RCC 7860 (cell line): Measurements from ENCODE around the gene SEMA6A.

Experiments
- DNase-seq: peaks from one replicate; pipeline ENCODE4 v3.0.0-alpha.2; 2015; ENCODE audit warnings: low spot score
- FAIRE-seq: peaks from 2 replicates; lab custom pipeline; 2012; peaks lifted over from hg19 to GRCh38; lab: Jason Lieb, UNC

The SEMA6A gene

DNA sequence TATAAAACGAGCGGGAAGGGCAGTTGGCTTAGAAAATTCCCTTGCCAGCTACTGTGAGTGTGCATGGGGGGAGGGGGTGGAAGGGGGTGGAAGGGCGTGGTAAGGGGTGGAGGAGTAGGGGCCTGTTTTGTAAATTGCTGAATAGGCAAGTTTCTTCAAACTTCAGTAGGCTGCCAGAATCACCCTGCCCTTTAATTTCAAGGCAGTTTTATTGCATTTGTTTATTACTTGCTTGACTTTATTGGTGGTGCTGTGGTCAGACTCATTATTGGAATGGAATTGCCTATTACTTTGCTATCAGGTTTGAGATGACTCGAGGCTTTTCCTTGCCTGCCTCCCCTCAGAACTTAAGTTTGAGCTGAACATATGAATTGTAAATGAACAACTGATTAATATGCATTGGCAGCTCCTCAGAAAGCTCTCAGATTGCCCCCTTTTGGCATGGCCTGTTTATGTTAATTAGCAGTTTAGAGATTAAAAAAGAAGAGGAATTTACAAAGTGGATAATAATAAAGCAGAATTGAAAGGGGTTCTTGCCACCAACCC, 76.0 kb downstream of the SEMA6A start:
- no peak for DNase-seq
- no peak for FAIRE-seq

DNA sequence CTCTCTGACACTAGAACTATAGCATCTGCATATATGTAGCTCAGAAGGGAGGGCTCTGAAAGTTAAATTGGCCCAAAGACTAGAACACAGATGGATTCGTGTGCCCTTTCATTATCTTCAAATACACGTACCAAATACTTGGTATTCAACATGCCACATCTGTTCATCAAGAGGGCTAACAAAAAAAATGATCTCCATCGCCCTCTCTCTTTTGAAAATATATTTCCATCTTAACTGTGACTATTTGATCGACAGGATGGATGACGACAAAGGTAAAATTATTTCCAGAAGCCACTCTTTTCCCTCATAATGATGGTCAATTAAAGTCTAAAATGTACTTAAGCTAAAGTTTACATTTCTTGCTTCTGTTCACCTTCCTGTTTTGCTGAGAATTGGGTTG, 77.0 kb downstream of the SEMA6A start:
- DNase-seq = no peak
- FAIRE-seq = no peak

DNA sequence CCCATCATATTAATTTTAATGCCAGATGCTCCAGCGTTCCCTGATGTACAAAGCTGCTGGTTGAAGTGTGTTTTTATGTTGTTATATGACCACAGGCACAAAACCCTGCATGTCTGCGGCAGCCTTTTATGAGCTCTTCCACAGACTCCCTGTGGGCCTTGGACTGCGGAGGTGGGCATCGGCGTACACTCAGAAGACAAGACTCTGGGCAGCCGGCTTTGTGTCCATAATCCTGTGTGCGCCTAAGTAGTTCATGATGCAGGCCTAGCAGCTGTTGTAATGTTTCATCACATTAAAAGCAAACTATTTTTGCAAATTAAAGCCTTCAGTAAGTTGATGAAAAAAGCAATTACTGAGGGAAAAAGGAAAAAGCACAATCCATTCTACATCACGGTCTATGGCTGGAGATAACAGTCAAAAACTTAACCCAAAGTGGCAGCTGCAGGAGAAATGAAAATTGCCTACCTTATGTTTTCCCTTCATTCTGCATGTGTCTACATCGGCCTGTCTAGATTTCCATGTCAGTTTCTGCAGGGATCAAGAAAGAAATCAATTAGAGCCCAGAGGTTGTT, 78.8 kb downstream of the SEMA6A start:
- DNase-seq = no peak
- FAIRE-seq = no peak

DNA sequence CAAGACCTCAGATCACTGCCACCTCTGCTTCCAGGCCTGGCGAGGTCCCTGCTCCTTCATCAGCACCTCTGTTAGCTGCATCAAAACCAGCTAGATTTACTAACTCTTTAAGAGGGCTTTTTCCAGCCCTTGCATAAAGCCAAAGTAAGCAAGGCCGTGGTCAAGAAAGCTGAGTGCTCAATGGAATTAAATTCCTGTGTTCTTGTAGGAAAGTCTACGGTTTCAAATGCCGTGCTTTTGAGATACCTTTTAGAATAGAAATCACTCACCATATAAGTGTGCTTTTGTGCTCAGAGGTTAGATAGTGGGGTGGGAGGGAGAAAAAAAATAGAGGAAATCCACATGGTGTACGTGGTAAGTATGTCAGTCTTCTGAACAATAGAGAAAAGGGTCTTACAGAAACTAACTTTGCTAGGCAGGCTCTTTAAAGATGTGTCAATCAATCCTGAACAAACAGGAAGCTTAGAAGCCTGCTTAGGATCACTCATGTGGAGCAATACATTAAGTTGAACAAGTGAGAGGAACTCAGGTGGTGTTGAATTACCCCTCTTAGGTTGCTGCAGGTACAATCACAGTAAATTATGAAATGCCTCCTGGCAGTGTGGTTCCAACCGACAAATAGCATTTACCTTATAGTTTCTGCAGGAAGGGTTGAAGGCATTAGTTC, 79.7 kb downstream of the SEMA6A start:
- DNase-seq (no peak), FAIRE-seq (no peak)

DNA sequence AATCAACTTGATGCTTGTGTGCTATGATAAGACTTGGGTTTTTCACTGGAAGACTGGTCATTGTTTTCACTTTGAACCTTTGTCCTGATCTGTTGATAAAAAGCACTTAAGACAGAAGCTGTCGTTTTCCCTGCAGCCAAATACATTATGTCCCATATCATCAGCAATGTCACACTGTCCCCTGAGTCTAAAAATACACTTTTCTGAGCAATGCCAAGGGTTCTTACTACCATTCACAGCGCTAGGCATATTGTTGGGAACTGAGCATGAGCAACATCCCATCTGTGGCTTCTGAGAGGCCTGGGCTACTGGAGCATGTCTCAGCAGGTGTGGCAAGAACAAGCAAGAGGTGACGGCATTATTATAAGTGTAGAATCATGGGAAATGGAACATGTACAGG, 81.8 kb downstream of the SEMA6A start:
- FAIRE-seq (peak; percentile 80), DNase-seq (peak; percentile 80)

DNA sequence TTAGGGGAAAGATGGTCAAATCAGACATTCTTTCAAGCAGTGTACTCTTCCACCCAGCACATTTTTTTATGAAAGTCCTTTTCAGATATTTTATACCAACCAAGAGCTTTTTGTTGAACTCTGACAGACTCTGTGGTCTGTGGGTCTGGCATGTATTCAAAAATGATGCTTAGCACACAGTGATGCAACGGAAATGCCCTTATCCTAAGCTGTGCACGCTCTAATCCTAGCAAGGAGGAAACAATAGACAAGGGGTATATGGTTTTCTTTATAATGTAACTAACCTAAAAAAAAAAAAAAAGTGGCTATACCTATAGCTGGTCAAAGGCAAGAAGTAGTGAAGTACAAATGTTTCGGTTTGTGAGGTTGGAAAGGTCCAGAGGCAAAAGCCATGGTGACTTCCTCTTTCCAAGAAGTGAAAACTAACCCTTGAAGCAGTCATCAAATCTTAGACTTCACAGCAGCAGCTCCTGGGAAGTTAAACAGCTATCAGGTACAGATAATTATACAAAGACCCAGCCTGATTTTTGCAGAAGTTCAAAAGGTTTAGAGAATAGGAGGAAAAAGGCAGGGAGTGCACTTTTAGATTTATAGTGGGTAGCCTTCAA, 82.5 kb downstream of the SEMA6A start:
- DNase-seq = peak; percentile 73
- peak; percentile 95 for FAIRE-seq

DNA sequence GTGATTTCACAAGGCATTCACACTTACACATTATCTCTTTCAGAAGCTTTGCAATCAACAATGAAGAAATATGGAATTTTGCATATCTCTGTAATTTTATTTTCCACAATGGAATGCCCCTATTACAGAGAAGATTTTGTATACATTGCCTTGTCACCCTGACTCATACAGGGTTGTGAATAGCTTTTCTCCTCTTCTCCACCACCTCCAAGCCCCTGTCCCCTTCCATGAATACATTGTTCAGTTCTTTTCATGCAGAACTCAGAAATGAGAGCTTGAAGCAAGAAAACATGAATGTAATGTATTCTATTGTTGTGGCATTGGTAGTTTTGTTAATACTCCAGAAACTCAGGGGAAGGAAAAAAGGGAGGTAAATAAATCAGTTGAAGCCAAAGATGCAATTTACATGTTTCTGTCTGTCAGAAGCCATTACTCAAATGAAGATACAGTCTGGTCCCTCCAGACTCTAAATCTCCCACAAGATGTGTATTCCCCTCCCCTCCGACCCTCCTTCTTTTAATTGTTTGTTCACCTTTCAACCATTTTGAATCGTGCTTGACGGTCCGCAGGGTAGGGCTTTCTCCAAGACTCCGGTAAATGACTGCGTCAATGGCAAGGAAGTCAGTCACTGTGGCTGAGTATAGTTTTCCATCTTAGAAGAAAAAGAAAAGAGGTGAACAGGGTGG, 86.1 kb downstream of the SEMA6A start:
- DNase-seq (no peak), FAIRE-seq (no peak)

DNA sequence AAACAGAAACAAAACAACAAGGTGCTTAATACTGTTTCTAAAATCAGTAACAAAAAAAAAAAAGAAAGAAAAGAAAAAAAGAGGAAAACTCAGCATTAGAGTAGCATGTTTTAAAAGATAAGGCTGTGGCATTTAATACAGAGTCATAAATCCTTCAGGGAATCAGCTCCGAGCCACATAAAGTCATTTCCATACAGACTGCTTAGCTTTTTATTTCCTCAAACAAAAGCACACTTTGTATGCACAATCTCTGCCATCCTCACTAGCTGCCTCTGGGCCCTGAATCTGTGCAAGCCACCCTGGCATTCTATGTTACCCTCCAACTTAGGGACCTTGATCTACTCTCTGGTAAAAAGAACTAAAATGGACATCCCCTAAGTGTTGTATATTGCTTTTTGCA, 87.6 kb downstream of the SEMA6A start:
- FAIRE-seq (no peak), DNase-seq (no peak)

DNA sequence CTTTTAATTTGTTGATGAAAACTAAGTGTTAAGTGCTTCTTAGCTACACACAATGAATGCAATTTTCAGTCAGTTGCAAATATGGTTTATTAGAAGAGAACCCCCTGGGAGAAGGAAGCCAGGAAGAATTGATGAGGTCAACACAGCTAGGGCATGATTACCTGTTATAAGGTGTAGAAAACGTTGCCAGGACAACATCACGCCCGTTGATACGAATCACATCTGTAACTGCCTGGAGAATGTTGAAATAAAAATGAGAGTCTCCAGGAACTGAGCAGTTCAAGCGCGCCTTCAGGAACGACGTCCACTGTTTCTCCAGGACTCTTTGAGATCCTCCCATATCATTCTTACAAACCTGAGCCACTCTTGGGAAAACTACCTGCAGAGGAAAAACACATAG, 88.0 kb downstream of the SEMA6A start:
- FAIRE-seq = no peak
- no peak for DNase-seq

DNA sequence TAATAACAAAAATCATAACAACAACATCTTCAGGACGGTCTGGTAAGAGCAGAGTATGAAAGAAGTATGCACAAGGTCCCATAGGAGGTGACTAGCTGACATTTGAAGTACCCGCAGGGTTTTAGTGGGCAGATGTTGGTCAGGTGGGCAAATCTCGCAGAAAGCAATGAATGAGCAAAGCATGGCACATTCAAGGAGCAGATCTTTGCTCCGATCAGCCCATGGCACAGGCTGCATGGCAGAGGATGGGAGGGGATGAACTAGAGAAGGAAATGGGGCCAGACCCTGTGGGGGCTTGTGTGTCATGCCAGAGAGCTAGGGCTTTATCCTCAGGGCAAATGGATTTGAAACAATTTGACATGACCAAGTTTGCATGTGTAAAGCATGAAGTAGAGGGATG, 90.0 kb downstream of the SEMA6A start:
- FAIRE-seq (no peak), DNase-seq (no peak)

DNA sequence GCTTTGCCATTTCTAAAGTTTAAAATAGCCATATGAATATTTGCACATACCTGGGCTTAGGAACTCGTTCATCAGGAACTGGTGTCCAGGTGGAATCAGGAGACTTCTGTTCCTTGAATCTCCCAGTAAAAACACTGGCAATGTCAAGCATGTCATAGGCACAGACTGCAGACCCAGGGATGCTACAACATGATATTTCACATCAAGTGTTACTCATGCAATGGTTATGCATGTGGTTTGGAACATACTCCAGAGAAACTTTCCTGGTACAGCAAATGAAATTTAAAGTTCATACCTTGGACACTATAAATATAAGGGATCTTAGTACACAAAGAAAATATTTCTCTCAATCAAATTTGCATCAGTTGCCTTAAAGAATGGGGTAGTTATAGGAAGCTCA, 92.2 kb downstream of the SEMA6A start:
- no peak for DNase-seq
- FAIRE-seq = no peak

DNA sequence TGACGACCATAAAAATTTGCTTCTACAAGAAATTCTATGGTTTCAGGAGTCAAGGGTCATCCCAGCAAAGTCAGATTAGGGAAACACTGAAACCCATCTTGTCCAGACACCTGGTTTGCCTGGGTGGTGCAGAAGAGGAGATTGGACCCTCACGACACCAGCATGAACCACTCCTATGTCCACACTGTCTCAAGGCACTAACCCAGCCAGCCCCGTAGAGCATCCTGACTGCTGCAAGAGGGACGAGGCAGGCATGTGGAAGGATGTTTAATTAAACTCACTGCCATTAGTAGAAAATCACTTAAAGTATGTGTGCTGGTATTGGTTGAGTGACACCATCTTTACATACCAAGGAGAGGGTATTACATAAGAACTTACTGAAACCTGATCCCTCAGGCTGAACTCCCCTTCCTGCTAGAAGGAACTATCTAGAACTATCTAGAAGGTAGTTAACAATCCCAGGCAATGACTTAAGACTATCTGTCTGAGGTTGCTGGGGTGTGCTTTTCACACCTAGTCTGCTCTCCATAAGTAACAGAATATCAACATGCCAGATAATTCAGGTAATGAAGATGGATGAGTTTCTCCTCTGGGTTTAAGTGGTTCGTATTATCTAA, 93.6 kb downstream of the SEMA6A start:
- DNase-seq (no peak), FAIRE-seq (no peak)

DNA sequence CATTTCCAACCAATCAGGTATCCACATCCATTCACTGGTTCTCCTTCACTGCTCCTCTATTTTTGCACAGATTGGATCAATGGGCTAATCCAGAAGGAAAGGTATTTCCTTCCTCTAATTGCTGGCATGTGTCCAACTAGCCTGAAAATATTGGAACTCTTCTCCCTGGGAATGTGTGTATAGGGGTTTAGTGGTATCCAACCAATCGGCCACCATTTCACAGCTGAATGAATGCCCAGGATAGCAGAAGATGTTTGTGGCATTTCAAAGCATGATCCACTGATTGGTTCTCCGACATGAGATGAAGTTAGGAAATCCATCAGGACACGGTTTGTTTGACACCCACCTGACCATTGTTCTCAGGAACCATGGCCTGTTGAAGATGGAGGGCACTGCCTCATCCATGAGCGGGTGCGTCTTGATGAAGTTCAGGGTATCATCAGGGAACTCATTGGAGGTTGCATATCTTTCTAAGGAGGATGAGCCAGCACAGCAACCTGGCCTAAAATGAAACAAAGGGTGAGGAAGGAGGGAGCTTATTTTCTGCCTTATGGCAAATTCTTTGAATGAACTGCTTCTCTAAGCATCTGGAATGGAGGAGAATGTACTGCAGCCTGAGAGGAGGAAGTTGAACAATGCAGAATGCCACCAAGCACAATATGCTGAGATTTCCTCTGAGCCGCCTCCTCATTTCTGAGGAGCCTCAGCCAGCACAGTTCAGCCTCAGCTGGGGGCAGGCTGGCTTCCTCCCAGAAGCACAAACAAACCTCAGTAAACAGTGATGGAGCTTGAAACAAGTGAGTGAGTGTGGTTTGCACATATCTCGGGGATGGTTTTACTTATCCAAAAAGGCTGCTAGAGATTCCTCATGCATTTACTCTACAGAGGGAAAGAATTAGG, 94.6 kb downstream of the SEMA6A start:
- DNase-seq = no peak

DNA sequence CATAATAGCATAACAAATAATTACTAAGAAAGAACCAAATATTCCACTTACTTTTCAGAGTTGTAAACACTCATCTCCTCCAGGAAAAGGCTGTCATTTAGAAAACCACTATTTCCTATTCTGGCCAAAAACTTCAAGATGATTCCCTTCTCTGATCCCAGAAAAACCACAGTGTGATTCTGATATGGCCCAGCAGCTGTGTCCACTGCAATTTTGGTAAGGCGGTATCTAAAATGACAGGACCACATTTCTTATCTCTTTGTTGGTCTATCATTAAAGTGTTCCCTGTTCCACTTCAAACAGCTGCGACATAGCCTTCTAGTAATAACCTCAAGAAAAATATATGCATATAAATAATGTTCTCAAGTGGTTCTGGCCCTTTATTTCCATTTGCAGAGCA, 96.1 kb downstream of the SEMA6A start:
- FAIRE-seq (no peak), DNase-seq (no peak)

More for the DNA sequence above, 94.6 kb downstream of the SEMA6A start:
- FAIRE-seq = no peak

DNA sequence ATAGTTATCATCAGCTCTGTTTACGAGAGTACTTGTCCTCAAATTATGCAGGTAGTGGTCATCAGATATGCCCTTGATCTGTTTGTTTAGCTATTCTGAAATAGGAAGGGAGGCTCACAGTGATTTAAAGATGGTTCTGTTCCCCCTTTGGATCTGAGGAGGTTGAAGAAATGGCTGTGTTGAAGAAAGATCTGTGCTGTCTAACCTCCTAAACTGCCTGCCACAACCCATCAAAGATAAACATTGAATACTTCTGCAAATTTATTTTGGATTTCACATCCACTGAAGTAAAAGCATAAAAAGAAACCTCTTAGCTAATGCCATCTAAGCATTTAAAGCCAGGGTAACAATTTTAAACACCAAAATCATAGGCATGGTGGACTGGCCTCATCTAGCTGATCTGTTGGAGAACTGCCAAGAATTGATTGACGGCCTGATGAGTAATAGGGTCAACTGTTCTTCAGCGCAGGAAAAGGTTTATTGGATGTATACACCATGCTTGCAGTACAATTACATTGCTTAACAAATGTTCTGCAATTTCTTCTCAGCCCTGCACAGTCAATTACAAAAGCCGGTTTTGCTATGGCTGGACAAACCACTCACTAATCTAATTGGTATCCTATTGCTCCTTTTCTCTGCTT, 97.6 kb downstream of the SEMA6A start:
- no peak for FAIRE-seq
- DNase-seq = no peak

DNA sequence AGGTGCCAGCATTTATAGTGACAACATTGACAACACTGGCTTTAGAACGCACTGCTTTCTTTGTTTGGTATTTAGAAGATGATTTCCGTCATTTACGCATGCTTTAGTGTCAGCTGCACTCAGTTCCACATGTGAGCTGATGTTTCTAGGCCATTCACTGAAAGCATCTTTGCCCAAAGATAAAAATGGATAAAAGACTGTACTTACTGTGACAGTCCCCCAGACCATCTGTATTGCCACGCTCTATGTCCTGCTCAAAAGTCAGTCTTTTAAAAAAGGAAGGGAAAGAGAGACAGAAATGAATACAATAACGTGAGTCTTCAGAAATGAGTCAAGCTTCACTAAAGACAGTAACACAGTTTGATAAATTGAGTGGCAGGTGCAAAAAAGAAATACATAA, 99.3 kb downstream of the SEMA6A start:
- FAIRE-seq (no peak), DNase-seq (no peak)

DNA sequence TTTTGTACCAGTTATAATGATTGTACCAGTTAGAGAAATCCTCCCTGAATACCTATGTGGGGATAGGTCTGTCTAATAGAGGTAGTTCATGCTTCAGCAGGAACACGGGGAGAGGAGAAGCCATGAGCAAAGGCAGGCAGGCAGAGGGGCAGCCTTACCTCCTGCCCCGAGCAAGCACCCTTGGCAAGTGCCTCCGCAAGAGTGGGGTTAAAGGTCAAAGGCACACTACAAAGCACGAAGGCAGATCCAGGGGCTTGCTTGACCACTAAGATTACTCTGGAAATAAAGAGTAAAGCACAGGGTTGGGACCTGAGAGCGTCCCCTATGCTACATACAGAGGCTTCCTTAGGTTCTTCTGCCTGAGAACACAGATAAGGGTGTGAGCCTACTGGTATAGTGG, 100.9 kb downstream of the SEMA6A start:
- FAIRE-seq = no peak
- DNase-seq = no peak

DNA sequence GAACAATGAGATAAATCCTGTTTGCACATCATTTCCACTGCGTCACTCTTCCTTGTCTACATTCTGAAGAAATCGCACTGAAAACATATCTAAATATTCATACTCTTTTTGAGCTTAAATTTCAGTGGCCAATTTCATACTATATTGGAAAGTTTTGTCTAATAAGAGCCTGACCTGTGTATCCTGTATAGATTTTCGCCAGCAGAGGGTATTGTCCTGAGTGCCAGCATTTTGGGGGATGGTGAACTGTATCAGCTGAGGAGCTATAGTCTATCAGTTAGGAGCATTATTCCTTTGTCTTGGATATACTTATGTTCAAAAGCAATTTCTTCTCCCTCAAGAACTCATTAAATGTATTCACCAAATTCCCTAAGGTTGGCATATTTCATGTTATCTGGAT, 102.3 kb downstream of the SEMA6A start:
- FAIRE-seq = no peak
- DNase-seq = no peak

DNA sequence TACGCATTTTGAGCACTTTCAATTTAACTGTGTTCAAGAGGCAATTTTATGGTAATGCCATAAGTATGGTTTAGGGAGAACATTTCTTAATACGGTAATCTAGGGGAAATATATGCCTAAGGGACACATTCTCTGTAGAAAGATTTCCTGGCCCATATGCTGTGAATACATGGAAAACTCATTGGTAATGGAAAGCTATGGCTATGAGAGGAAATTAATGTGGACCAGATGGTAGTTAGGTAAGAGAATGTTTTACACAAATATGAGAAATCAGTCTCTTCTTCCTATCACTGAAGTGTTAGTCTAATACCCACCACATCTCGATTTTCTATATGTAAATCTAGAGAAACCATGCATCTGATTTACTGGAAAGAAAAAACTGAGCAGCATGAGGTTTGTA, 105.0 kb downstream of the SEMA6A start:
- DNase-seq = no peak
- FAIRE-seq = no peak

DNA sequence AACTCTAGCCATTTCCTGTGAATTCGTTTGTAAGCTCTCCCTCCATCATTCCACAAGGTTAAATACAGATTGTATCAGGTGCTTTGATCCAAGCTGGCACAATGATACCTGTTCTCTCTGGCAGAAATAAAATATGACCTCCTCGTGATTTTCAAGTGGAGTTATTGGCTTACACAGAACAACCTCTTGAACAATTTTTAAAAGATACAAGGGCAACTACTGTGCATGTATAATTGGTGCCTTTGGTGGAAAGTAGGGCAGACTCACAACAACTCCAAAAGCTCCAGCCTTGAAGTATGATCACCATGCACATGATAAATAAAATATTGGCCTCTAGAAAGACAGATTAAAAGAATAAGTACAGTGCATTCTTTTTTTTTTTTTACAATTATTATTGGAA, 106.0 kb downstream of the SEMA6A start:
- FAIRE-seq (no peak), DNase-seq (no peak)
